GM04504 (cell line): ENCODE results near the gene MYO5B.

Experiments used
- DNase-seq: peaks from one replicate; pipeline ENCODE4 v3.0.0-alpha.2; 2012; ENCODE audit warnings: low read depth

The MYO5B gene

DNA sequence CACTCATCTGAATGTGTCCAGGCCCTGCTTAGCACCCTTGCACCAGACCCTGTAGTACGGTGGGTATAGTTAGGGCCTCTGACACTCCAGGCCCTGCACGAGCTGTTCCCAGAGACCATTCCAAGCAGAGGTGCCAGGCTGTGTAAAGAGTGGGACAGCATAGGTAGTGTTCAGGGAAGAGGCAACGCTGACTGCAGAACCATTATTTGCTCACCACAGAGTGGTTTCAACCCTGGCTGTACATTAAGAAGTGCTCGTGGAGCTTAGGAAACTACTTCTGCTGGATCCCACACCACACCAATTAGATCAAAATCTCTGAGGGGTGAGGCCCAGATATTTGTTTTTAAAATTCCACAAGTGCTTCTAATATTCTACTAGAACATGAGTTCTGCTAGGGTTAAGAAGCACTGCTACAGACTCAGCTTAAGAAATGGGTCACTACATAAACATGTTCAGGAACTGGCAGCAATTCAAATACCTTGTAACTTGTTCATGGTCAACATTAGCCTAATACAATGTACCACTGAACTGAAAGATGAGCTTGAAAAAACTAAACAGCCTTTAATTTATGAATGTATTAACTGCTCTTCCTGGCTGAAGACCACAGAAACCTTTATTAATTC is 183.0 kb downstream of the MYO5B start:
- DNase-seq, result no peak

DNA sequence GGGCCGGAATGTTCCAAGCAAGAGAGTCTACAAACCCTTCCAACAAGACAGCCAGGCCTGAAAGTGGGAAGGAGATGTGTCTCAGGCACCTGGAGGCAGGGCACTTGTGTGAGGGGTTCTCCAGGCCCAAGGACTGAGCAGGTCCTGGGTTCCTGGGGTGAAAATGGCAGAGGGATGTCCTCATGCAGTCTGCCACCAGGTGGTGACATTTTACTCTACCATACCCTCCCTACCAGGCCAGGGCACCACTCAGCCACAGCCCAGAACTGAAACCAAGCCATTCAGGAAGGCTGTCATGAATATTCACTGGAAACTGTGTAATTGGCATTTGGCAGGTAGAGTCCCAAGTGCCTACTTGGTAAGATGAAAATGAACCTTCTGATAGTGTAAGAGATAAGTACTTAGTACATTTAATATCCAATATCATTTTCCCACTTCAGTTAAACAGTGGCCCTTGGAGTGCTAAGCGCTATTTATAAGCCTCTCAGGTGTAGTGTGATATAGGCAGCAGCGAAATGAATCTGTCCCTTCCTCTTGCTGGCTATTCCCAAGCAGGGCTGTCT is 185.1 kb downstream of the MYO5B start:
- no peak for DNase-seq

GRCh38 chr18:50008306-50008705 is 186.6 kb downstream of the MYO5B start:
- DNase-seq, result no peak

GRCh38 chr18:50006470-50007046 is 188.4 kb downstream of the MYO5B start:
- no peak for DNase-seq

- DNase-seq, result no peak
Observed at GRCh38 chr18:50004013-50004412, 190.9 kb downstream of the MYO5B start.

DNA sequence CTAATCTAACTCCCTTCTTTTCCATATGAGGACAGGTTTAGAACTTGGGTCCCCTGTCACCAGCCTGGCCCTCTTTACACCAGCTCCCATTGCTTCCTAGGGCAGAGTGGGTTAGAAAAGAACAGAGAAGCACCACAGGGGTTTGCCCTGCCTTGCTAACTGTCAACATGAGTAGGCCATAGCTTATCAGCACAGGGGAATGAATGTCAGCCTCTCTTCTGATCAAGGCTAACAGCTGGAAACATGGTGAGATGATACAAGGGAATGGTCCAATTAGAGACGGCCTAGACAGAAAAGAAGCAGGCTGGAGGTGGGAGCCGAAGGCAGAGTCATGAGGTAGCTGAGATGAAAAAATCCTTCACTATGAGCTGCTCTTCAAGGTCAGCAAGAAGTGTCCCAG is 192.2 kb downstream of the MYO5B start:
- no peak for DNase-seq

DNA sequence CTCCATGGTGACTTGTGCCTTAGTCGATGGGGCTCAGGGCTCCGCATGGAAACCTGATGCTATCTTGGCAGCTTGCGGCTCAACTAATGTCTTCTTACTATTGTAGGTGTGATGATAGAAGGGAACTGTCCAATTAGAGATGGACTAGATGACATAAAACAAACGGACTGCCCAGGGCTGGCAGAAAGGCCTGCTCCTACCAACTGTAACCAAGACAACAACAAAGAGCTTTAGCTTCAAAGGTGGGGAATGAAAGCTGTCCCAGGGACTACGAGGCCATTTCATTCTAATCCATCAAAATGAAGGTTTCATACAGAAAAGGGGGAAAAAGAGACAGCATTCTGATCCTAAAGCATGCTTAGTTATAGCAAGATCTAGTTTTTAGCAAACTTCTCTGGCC is 194.7 kb downstream of the MYO5B start:
- no peak for DNase-seq

GRCh38 chr18:49999128-49999527 is 195.8 kb downstream of the MYO5B start:
- DNase-seq, result no peak

- DNase-seq, result no peak
Observed at GRCh38 chr18:49997558-49997957, 197.4 kb downstream of the MYO5B start.

- no peak for DNase-seq
Observed at GRCh38 chr18:49994410-49994809, 200.5 kb downstream of the MYO5B start.

DNA sequence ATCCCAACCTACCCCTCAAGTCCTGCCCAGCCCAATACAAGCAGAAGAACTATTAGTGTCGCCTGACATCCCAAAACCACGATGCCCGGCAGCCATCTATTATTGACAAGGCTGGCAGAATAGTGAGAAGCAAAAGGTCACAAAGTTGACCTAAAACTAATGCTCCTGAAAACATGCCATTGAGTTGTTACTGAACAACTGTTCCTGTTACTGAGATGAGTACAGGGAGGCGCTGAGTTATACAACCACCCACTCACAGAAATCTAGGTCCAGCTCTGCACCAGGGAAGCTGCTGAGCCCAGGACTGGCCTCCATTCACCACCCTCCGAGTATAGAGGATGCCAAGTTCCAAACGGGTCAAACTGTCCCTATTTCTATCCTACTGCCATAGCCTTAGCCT is 201.6 kb downstream of the MYO5B start:
- no peak for DNase-seq

DNA sequence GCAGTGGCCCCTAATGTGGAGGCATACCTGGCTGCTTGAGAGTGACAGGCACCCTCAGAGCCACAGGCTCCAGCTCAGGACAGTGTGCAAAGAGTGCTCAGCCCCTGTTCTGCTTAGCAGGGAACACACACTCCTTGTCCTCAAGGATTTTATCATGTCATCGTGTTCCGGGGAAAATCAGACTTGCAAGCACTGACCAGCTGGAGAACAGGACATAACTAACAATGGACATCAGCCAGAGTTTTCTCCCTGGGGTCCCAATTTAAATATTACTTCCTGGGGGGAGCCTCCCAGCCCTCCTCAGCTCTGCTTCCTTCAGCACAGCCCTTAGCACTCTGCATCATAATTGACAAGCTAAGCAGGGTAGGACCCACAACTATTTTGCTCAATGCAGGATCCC is 206.2 kb downstream of the MYO5B start:
- DNase-seq, result no peak

- DNase-seq, result no peak
Observed at GRCh38 chr18:49988101-49988500, 206.8 kb downstream of the MYO5B start.

DNA sequence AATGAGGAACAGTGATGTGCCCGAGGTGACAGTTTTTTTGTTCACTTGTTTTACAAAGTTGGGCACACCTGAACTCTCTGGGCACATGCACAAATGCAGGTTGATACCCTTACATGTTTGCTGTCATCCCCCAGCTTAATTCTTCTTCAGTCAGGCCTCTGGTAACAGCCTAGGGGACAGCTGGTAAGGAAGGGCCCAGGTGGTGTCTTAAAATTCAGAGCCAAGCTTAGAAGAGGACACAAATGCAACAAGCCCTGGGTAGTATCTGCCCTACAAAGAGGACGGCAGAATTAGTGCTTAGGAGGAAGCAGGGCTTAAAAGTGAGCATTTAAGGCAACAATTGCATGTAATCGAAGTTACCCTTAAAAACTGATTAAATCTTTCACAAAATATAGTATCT is 209.7 kb downstream of the MYO5B start:
- no peak for DNase-seq

- DNase-seq, result no peak
Observed at GRCh38 chr18:49980896-49981295, 214.1 kb downstream of the MYO5B start.

- no peak for DNase-seq
Observed at GRCh38 chr18:49976795-49977560, 218.0 kb downstream of the MYO5B start.

DNA sequence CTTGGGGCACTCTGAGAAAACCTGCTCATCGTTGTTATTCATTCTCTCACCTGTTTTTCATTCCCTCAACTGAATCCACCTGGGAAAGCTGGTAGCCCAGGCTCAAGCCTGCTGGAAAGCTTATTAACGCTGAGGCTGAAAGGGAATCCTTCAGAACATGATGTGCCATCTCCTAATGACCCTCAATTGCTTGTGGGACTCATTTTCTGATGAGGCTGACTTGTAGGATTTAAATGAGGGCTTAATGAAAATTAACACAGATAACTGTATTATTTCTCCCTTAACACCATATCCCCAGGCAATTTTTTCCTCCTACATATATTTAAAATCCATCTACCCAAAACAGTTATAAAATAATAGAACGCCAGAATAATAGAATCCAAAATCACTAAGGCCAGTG is 218.9 kb downstream of the MYO5B start:
- DNase-seq, result no peak

DNA sequence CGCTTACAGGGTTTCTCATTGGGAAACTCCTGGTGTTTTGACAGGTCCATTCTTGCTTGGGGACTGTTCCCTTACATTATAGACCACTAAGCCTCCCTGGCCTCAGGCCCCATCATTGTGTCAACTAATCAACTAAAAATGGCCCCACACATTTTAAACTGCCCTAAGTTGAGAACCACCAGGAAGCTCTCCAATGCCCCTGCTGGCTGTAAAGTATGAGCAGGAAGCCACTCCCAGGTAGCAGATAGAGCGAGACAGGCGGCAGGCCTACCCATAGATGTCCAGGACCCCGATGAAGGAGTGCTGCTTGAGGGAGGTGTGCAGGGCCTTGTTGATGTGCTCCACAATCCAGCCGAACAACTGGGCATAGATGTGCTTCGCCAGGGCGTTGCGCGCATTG is 220.9 kb downstream of the MYO5B start:
- no peak for DNase-seq

DNA sequence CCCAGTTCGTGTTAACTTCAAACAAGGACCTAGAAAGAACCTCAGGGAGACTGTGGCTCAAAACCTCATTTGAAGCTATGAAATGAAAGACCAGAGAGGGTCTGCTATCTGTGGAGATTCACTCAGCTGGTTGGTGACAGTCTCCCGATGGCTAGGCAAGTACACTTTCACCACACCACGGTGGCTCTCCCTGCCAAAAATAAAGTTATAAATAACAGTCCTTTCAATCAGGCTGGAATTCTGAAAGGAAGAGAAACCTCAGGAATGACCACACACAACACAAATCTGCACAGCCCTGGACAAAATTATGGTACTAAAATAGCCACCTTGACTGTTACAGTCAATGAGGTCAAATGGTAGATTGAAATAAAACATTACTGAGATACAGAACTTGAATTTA is 221.4 kb downstream of the MYO5B start:
- DNase-seq, result no peak

DNA sequence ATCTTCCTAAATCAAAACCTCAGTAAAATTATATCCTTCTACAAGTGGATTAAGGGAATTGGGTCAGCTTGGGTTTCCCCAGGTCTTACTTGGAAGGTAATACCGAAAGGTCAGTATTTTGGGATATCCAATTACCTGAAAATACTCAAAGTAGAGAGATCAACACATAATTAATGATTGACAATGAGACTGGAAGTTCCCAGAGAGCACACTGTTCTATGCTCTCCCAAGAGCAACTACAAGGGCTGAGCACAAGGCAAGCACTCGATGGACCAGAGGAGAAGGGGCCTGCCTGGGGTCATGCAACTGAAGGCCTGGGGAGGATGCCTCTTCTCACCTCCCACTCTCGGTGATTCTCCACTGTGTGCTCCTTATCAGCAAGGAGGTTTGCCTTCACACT is 222.4 kb downstream of the MYO5B start:
- DNase-seq, result no peak

GRCh38 chr18:49971462-49971861 is 223.5 kb downstream of the MYO5B start:
- no peak for DNase-seq

GRCh38 chr18:49970319-49970718 is 224.6 kb downstream of the MYO5B start:
- no peak for DNase-seq

DNA sequence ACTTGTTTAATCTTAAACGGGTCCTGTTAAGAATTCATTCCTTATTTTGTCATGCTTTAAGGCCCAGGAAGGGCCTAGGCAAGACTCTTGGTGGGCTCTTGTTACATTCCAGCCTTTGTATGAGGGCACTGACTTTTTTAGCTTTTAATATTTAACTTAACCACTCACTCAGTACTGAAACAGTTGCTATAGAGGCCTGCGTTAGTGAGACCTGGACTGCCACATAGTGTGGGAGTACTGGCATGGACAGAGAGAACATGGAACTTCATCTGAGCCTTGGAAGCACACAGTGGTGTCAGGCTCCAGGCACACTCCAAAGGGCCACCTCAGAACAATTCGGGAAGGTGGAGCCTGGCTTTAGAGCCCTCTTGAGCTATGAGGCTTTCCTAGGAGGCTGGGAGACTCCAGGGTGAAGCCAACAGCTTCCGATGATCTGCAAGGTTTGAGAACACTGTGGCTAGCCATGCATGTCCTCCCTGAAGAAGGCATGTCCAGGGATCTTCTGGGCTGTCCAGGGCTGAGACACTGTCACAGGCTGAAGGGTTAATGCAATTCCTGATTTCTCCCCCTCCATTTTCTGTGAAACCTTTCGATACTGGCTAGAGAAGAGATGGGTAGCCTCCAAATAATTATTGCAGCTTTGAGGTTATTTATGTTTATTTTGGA is 226.2 kb downstream of the MYO5B start:
- no peak for DNase-seq
